Astrocyte of the cerebellum (primary cell): ENCODE results near the gene TSPAN14.
A peak's percentile ranks its signal among the peaks of the same experiment; 100 is the strongest.

Source experiments
- DNase-seq: peaks from one replicate; pipeline ENCODE4 v3.0.0-alpha.2; 2011; ENCODE audit warnings: low read depth
- H3K4me3 ChIP-seq: 2 replicates; pipeline ENCODE4 v1.5.1; 2011; ENCODE audit warnings: mild to moderate bottlenecking, low read depth, low read length, moderate library complexity
- in situ Hi-C: cut with HindIII; loops from 2 replicates; pipeline ENCODE4 v1.10.0; 2017; ENCODE audit warnings: low sequenced_read_pairs
- TF ChIP-seq, protein P1 (sequence below): IDR thresholded peaks from 2 replicates; pipeline ENCODE4 v1.5.1; 2012; ENCODE audit warnings: low read length, low read depth, moderate library complexity, mild to moderate bottlenecking; ENCODE audit errors: missing control alignments

Gene TSPAN14

DNA sequence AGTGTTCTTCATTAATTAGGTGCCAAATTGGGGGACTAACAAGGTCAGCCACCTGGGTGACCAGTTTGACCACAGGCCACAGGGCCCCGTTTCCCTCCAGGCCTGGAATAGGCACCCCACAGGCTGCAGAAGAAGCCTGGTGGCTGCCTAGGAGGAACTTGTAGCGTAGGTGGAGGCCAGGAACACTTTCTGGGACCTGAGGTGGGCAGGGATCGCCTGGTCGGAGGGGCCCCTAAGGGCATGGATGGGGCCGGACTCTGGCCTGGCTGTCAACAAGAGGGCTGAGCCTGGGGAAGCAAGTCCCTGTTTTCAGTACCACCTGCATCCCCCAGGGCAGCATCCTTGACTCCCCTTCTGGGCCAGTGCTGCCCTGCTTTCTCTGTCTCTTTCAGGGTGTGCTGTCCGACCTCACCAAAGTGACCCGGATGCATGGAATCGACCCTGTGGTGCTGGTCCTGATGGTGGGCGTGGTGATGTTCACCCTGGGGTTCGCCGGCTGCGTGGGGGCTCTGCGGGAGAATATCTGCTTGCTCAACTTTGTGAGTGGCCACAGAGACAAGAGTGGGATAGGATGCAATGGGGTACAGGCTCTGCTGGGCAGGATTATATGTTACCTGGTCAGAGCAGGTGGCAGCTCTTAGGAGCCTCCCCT is 52.9 kb downstream of the TSPAN14 start:
- no peak overlapping the region for H3K4me3 ChIP-seq
- no peak for DNase-seq
- TF ChIP-seq, protein P1, sequence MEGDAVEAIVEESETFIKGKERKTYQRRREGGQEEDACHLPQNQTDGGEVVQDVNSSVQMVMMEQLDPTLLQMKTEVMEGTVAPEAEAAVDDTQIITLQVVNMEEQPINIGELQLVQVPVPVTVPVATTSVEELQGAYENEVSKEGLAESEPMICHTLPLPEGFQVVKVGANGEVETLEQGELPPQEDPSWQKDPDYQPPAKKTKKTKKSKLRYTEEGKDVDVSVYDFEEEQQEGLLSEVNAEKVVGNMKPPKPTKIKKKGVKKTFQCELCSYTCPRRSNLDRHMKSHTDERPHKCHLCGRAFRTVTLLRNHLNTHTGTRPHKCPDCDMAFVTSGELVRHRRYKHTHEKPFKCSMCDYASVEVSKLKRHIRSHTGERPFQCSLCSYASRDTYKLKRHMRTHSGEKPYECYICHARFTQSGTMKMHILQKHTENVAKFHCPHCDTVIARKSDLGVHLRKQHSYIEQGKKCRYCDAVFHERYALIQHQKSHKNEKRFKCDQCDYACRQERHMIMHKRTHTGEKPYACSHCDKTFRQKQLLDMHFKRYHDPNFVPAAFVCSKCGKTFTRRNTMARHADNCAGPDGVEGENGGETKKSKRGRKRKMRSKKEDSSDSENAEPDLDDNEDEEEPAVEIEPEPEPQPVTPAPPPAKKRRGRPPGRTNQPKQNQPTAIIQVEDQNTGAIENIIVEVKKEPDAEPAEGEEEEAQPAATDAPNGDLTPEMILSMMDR = no peak
- in situ Hi-C loops = loop anchor here (5.0 kb wide), 3 partner anchors 40 to 105 kb away; no protein-coding TSS in a partner anchor

DNA sequence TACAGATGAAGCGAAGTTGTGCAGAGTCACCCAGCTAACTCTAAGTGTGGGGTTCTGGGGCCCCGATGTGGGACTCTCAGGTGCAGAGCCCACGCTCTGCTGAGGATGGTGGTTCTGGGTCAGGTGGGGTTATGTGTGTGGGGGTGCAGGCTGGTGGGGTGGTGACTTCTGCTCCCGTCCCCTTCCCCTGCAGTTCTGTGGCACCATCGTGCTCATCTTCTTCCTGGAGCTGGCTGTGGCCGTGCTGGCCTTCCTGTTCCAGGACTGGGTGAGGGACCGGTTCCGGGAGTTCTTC is 54.9 kb downstream of the TSPAN14 start:
- in situ Hi-C loops = loop anchor here (5.0 kb wide), 3 partner anchors 42 to 107 kb away; no protein-coding TSS in a partner anchor
- H3K4me3 ChIP-seq = no peak overlapping the region
- TF ChIP-seq, protein P1 = no peak
- no peak for DNase-seq

DNA sequence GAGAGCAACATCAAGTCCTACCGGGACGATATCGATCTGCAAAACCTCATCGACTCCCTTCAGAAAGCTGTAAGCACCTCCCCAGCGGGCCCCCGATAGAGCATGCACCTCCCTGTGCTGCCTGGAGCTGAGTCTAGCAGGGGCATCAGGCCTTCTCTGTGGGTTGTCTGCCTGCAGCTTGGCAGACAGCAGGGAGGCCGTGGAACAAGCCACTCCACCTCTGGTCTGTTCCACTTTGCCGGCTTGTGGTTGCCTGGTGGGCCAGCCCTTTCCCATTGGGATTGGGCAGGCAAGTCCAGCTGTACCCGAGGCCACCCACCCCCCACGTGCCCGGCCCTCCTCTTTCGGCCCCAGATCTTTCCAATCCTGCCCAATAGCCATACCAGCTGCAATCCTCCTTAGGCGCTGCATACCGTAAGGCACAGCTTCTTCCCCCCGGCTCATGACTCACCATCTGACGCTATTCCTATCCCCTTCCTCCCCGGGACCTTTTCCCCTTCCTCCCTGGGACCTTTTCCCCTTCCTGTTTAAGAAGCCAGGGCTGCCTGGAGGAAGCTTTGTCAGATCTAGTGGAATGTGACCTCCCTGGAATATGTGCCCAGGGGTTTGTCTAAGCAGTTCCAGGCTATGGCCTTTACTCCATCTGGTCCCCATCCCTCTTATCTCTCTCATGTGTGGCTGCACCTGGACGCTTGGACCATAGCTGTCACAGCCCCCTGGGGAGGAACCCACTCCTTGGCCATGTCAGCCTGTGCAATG is 55.5 kb downstream of the TSPAN14 start:
- peak; percentile 24 for DNase-seq
- in situ Hi-C loops = loop anchor here (5.0 kb wide), 3 partner anchors 42 to 107 kb away; no protein-coding TSS in a partner anchor
- no peak overlapping the region for H3K4me3 ChIP-seq
- TF ChIP-seq, protein P1 = no peak

DNA sequence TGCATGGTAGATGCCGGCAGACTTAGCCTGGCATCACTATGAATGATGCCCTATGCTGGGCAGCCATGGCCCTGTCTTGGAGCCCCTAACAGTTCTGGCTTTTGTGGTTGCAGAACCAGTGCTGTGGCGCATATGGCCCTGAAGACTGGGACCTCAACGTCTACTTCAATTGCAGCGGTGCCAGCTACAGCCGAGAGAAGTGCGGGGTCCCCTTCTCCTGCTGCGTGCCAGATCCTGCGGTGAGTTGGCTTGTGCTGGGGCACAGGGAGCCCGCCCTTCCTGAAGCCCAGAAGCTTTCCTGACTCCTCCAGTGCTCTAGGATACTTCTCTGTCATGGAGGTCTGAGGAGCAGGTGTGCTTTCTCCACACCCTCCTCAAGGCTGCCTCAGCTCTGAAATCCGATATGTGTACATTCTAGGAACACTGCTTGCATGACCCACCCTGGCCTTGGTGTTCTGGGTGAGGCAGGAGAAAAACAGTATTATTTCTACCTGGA is 58.0 kb downstream of the TSPAN14 start:
- DNase-seq = no peak
- TF ChIP-seq, protein P1 = no peak
- H3K4me3 ChIP-seq = no peak overlapping the region
- in situ Hi-C loops = no loop called here

DNA sequence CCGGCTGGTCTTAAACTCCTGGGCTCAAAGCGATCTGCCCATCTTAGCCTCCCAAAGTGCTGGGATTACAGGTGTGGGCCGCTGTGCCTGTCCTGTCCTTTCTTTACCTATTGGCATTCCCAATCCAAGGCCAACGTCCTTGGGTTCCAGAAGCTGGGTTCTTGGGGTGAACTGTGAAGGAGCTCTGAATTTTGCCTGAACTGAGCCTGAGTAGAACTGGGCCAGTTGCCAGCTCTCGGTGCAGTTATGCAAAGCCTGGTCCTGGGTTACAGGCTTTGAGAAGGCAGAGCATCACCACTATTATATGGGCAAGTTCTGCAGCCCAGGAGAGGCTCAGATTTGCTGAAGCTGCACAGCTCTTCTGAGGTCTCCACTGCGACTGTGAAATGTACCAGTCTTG is 59.0 kb downstream of the TSPAN14 start:
- TF ChIP-seq, protein P1 = no peak
- no peak overlapping the region for H3K4me3 ChIP-seq
- no peak for DNase-seq
- in situ Hi-C loops = no loop called here

DNA sequence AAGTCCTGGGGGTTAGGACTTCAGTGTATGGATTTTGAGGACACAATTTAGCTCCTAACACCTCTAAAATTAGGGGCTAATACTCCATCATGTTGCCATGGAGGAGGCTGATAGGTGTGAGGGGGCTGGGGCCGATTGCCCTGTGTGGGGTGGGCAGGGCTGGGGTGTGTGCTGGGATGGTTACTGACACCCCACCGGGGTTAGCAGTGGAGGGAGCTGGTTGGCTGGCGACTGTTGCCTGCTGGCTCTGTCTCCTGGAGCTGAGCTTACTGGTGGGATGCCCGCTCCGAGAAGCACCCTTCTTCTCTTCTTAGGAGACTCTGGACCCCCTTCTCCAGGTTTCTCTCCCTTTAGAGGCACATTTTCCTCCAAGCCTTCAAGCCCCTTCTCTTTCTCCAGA is 61.4 kb downstream of the TSPAN14 start:
- TF ChIP-seq, protein P1 = no peak
- DNase-seq = no peak
- no peak overlapping the region for H3K4me3 ChIP-seq
- in situ Hi-C loops = no loop called here
